IMR-90 (cell line): ENCODE results near the gene GSG1L. TPM values are rescaled to one million over a fixed set of nuclear protein-coding genes. Genes with fewer than 3 reads are reported as not detected.

ENCODE experiments used
- ATAC-seq: fragments of 200-7000 bp; cut with Tn5 transposase; 2 replicates; pipeline ENCODE4 v1.9.1; 2020; ENCODE audit warnings: low read depth, mild to moderate bottlenecking, moderate library complexity
- BruUV-seq: library from RNA; stranded (reverse); fragments of 400-500 nt; replicated peaks from 2 replicates; lab custom pipeline; 2021; lab: Mats Ljungman, UMichigan
- CTCF ChIA-PET: fragments of 300-600 bp; formaldehyde crosslinking; extraction: SDS; loops from one replicate; lab custom pipeline; 2021; ENCODE audit warnings: antibody characterized with exemption; lab: Yijun Ruan, JAX
- POLR2A ChIA-PET: fragments of 300-600 bp; sonication (Branson Sonifier 250); formaldehyde crosslinking; loops from one replicate; lab custom pipeline; 2022; ENCODE audit warnings: antibody characterized with exemption; ENCODE audit not compliant: unreplicated experiment; lab: Charles Lee
- DNase-seq: peaks from one replicate; pipeline ENCODE4 v3.0.0; 2013
- H2AFZ ChIP-seq: replicated peaks from 2 replicates; pipeline ENCODE3; 2013; ENCODE audit warnings: low read length, mild to moderate bottlenecking; ENCODE audit not compliant: poor library complexity
- H2AK5ac ChIP-seq: 2 replicates; pipeline ENCODE4 v1.6.1; 2013; ENCODE audit warnings: low read depth, low read length, inconsistent platforms
- H2AK9ac ChIP-seq: replicated peaks from 2 replicates; pipeline ENCODE3; 2013; ENCODE audit warnings: mild to moderate bottlenecking, low read depth, low read length, moderate library complexity; ENCODE audit not compliant: poor library complexity
- H2BK120ac ChIP-seq: 2 replicates; pipeline ENCODE4 v1.6.1; 2013; ENCODE audit warnings: low read depth, low read length, inconsistent platforms
- H2BK15ac ChIP-seq: 3 replicates; pipeline ENCODE4 v1.6.1; 2013; ENCODE audit warnings: low read depth, low read length, inconsistent platforms
- H2BK20ac ChIP-seq: 2 replicates; pipeline ENCODE4 v1.6.1; 2013; ENCODE audit warnings: low read depth, mild to moderate bottlenecking, inconsistent platforms, low read length, moderate library complexity
- H2BK5ac ChIP-seq: 2 replicates; pipeline ENCODE4 v1.6.1; 2013; ENCODE audit warnings: mild to moderate bottlenecking, low read depth, low read length, inconsistent platforms; ENCODE audit not compliant: poor library complexity, severe bottlenecking
- H3K14ac ChIP-seq: replicated peaks from 2 replicates; pipeline ENCODE4 v1.6.1; 2013; ENCODE audit warnings: low read depth, low read length, inconsistent platforms
- H3K18ac ChIP-seq: 2 replicates; pipeline ENCODE4 v1.6.1; 2013; ENCODE audit warnings: low read depth, low read length, control low read depth
- H3K23ac ChIP-seq: 2 replicates; pipeline ENCODE4 v1.6.1; 2013; ENCODE audit warnings: low read depth, low read length, inconsistent platforms
- H3K27ac ChIP-seq: 2 replicates; pipeline ENCODE4 v1.5.1; 2013; ENCODE audit warnings: mild to moderate bottlenecking, control low read depth, low read length; ENCODE audit not compliant: insufficient read depth
- H3K27me3 ChIP-seq: 2 replicates; pipeline ENCODE4 v1.6.1; 2013; ENCODE audit warnings: low read length; ENCODE audit not compliant: control insufficient read depth, insufficient read depth
- H3K36me3 ChIP-seq: 2 replicates; pipeline ENCODE4 v1.6.1; 2013; ENCODE audit warnings: low read length, mixed read lengths; ENCODE audit not compliant: control insufficient read depth, insufficient read depth
- H3K4ac ChIP-seq: 2 replicates; pipeline ENCODE4 v1.6.1; 2013; ENCODE audit warnings: low read depth, low read length, inconsistent platforms
- H3K4me1 ChIP-seq: 2 replicates; pipeline ENCODE4 v1.6.1; 2013; ENCODE audit warnings: low read length, mixed read lengths; ENCODE audit not compliant: control insufficient read depth, insufficient read depth
- H3K4me2 ChIP-seq: 2 replicates; pipeline ENCODE4 v1.6.1; 2013; ENCODE audit warnings: low read depth, mild to moderate bottlenecking, control low read depth, low read length, moderate library complexity
- H3K4me3 ChIP-seq: 2 replicates; pipeline ENCODE4 v1.5.1; 2013; ENCODE audit warnings: low read depth, mild to moderate bottlenecking, control low read depth, low read length, moderate library complexity; ENCODE audit not compliant: insufficient read depth
- H3K56ac ChIP-seq: 2 replicates; pipeline ENCODE4 v1.6.1; 2013; ENCODE audit warnings: low read length, inconsistent platforms; ENCODE audit not compliant: insufficient read depth; ENCODE audit errors: extremely low read depth
- H3K79me1 ChIP-seq, 2 experiments: 2 replicates each; pipeline ENCODE4 v1.6.1; 2013; ENCODE audit warnings: low read length in 2 of 2, inconsistent platforms in 1 of 2, low read depth in 1 of 2
- H3K9ac ChIP-seq: 2 replicates; pipeline ENCODE4 v1.6.1; 2013; ENCODE audit warnings: low read depth, low read length, control low read depth
- H3K9me1 ChIP-seq: 2 replicates; pipeline ENCODE4 v1.6.1; 2013; ENCODE audit warnings: low read length, inconsistent platforms; ENCODE audit not compliant: insufficient read depth
- H3K9me3 ChIP-seq: 2 replicates; pipeline ENCODE4 v1.6.1; 2013; ENCODE audit warnings: low read length; ENCODE audit not compliant: control insufficient read depth, insufficient read depth
- H4K20me1 ChIP-seq: 2 replicates; pipeline ENCODE4 v1.6.1; 2013; ENCODE audit warnings: low read length, inconsistent platforms; ENCODE audit not compliant: insufficient read depth
- H4K5ac ChIP-seq: 2 replicates; pipeline ENCODE4 v1.6.1; 2013; ENCODE audit warnings: mild to moderate bottlenecking, low read depth, low read length, control low read depth
- H4K8ac ChIP-seq, 2 experiments: 2 replicates each; pipeline ENCODE4 v1.6.1; 2013; ENCODE audit warnings: low read depth in 2 of 2, low read length in 2 of 2, control low read depth in 1 of 2, inconsistent platforms in 1 of 2
- H4K91ac ChIP-seq: 2 replicates; pipeline ENCODE4 v1.6.1; 2013; ENCODE audit warnings: low read depth, low read length, inconsistent platforms; ENCODE audit not compliant: insufficient read depth
- MAFK ChIP-seq: IDR thresholded peaks from 2 replicates; pipeline ENCODE4 v1.6.1; 2012; ENCODE audit warnings: low read depth, low read length, improper control_type of control experiment
- NFE2L2 ChIP-seq: fragments of 150-350 bp; IDR thresholded peaks from 2 replicates; pipeline ENCODE4 v1.6.1; 2016; ENCODE audit warnings: low read depth, mild to moderate bottlenecking, low read length
- RCOR1 ChIP-seq: IDR thresholded peaks from 2 replicates; pipeline ENCODE4 v1.6.1; 2012; ENCODE audit warnings: mild to moderate bottlenecking, low read length, improper control_type of control experiment; ENCODE audit not compliant: insufficient replicate concordance
- RFX5 ChIP-seq: IDR thresholded peaks from 2 replicates; pipeline ENCODE4 v1.8.0; 2012; ENCODE audit warnings: low read depth, mild to moderate bottlenecking, low read length, moderate library complexity
- SMC3 ChIP-seq: fragments of 150-350 bp; IDR thresholded peaks from 2 replicates; pipeline ENCODE4 v1.6.1; 2016; ENCODE audit warnings: low read depth, mild to moderate bottlenecking, antibody characterized with exemption, low read length, moderate library complexity
- WGBS, 2 experiments: methylation state at CpG; one replicate each; pipeline versions ENCODE4 v1.1.5 to v1.1.7; 2013; ENCODE audit warnings: missing lambda C conversion rate in 2 of 2; ENCODE audit not compliant: insufficient read length in 1 of 2; ENCODE audit errors: extremely low coverage in 2 of 2; 5-methylcytosine and 5-hydroxymethylcytosine counted together
- dilution Hi-C: fragments of 300-500 bp; cut with HindIII; formaldehyde crosslinking; loops from one replicate; pipeline ENCODE4 v1.14.3; 2018; ENCODE audit warnings: low sequenced_read_pairs; ENCODE audit not compliant: unreplicated experiment
- in situ Hi-C: fragments of 300-500 bp; cut with MboI; formaldehyde crosslinking; loops from 3 replicates; pipeline ENCODE4 v1.14.3; 2019; ENCODE audit warnings: low sequenced_read_pairs, inconsistent platforms, mixed read lengths
- intact Hi-C: fragments of 100-400 bp; cut with micrococcal nuclease; formaldehyde crosslinking; loops from 2 replicates; pipeline ENCODE4 v1.10.0; 2022
- polyA plus RNA-seq, 3 experiments: library from polyadenylated mRNA; depleted of rRNA; stranded (reverse); fragments of >200 nt; gene quantifications; 2 replicates each; pipeline ENCODE4 v1.2.3, GENCODE V29; 2012; ENCODE audit warnings: low replicate concordance in 1 of 3
- total RNA-seq: library from RNA; depleted of rRNA; stranded (reverse); fragments of >200 nt; gene quantifications from 2 replicates; pipeline ENCODE4 v1.2.3, GENCODE V29; 2012

The GSG1L gene
- total and polyA plus RNA-seq, 2 of the 4 experiments (the other 2 are of a cell fraction) = not detected

GRCh38 chr16:27829975-27830374, 233.5 kb downstream of the GSG1L start:
- 60% methylated on average over 1 of the region's 2 CpGs; no CpG with 5 or more reads in 1 of the 2 experiments for WGBS, 2 experiments
- Histone ChIP-seq H3K23ac (no peak overlapping the region), H2BK15ac (no peak overlapping the region), H3K56ac (no peak overlapping the region), H2BK5ac (no peak overlapping the region), H2BK20ac (no peak overlapping the region), H3K4me3 (no peak overlapping the region), H3K27ac (no peak overlapping the region), H2AK5ac (no peak overlapping the region), H3K9ac (no peak overlapping the region), H3K18ac (no peak overlapping the region), H3K9me1 (no peaks in the 10 kb centered on the region), H3K4me1 (no peaks in the 10 kb centered on the region), H3K9me3 (peaks cover 3% of the 10 kb centered on the region; the same call in 1 of the 2 replicates), H3K27me3 (no peaks in the 10 kb centered on the region; the same call in 1 of the 2 replicates), H4K20me1 (no peaks in the 10 kb centered on the region), H3K4ac (no peak overlapping the region), H2AFZ (no peak overlapping the region), H4K5ac (no peak overlapping the region), H3K36me3 (no peaks in the 10 kb centered on the region), H3K14ac (no peak overlapping the region), H2BK120ac (no peak overlapping the region), H3K4me2 (no peak overlapping the region), H4K91ac (no peak overlapping the region), H4K8ac (no peak overlapping the region), H2AK9ac (no peak overlapping the region), H3K79me1 (no peaks in the 10 kb centered on the region)
- no peak for ATAC-seq
- dilution Hi-C loops = no loop called here
- intact Hi-C loops = no loop called here
- ChIA-PET CTCF (no interaction called here), POLR2A (no interaction called here)
- no TSS peak for BruUV-seq
- DNase-seq = no peak
- in situ Hi-C loops = no loop called here
- TF ChIP-seq RCOR1 (no peak), NFE2L2 (no peak), MAFK (no peak), SMC3 (no peak), RFX5 (no peak)
